H54 (cell line): ENCODE measurements around the gene RARRES2.

Experiments used
- DNase-seq: peaks from one replicate; pipeline ENCODE4 v3.0.0; 2011; ENCODE audit warnings: low spot score, mixed read lengths; ENCODE audit not compliant: insufficient read length
- FAIRE-seq: peaks from 3 replicates; lab custom pipeline; 2011; peaks lifted over from hg19 to GRCh38; lab: Jason Lieb, UNC
- POLR2A ChIP-seq: IDR thresholded peaks from 2 replicates; pipeline ENCODE4 v1.6.1; 2011; ENCODE audit warnings: low read depth, mild to moderate bottlenecking, low read length

RARRES2 gene

GRCh38 chr7:150334108-150334507 lies 7.3 kb downstream of the RARRES2 start:
- DNase-seq (no peak), FAIRE-seq (no peak)
- TF ChIP-seq POLR2A = no peak

GRCh38 chr7:150333659-150334058 lies 7.8 kb downstream of the RARRES2 start:
- no peak for TF ChIP-seq POLR2A
- no peak for FAIRE-seq
- no peak for DNase-seq

DNA sequence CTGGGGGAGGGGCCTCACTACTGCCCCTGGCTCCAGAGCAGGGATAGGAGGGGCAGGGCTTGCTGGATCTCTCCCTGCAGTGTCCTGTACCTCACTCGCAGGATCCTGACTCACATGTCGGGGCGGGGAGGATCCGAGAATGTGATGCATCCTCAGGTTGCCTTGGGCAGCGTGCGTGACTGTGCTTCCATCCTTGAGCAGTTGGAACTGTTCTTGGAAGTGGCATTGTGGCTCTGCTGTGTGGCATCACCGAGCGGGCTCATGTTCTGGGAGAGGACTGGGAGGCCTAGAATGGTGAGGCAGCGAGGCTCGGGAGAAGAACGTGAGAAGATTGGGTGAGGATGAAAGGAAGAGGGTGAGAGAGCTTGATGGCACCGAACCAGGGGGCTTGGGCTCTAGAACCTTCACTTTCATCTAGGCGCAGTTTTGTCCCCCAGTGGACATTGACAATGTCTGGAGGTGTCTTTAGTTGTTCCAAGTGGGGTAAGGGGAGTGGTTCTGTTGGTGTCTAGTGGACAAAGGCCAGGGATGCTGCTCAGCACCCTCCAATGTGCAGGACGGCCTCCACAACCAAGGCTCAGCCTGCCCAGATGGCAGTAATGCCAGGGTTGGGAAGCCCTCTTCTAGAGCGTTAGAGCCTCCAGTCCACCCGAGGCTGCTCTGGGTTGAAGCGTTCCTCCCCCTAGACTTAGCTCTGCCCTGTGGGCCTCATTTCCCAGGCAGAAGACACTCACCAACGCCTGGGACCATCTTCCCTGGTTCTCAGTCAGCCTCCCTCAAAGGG lies 8.4 kb downstream of the RARRES2 start:
- no peak for DNase-seq
- FAIRE-seq = no peak

GRCh38 chr7:150330211-150330885 lies 11.1 kb downstream of the RARRES2 start:
- no peak for TF ChIP-seq POLR2A
- no peak for FAIRE-seq
- DNase-seq = no peak

More for the DNA sequence above, 8.4 kb downstream of the RARRES2 start:
- TF ChIP-seq POLR2A = no peak

DNA sequence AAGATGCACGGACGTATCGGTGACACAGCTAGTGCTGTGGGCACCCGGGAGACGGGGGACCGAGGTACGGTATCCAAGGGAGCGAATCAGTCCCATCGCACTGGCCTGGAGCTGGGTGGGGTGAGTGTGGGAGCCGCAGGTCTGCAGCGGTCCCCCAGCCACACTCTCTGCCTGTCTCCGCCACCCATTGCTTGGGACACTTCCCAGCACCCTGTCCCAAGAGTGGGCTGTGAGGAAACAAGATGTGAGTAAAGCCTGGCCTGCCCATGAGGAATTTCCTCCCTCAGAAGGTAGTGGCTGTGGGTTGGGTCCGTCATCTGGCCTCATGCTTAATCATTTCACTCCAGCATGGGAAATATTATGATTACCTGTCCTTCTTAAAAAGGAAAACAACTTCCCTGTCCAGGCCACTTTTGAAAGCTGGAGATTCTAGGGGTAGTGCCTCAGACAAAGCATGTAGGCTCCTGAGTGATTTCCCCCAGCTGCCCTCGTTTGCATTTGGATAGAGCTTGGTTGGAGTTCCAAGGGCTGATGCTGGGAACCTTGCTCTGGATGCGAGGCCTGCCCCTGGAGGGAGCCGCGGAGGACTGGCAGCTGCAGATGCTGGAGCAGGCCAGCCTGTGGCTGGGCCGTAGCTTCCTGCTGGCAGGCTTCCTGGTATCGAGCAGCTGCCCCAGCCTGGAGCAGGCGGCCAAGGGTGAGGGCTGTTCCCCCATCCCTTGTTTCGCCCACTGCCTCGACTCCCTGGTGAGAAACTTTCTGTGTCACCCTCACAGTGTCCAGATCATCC lies 11.9 kb downstream of the RARRES2 start:
- FAIRE-seq = no peak
- DNase-seq = no peak
- no peak for TF ChIP-seq POLR2A

GRCh38 chr7:150327308-150327707 lies 14.1 kb downstream of the RARRES2 start:
- FAIRE-seq (no peak), DNase-seq (no peak)
- TF ChIP-seq POLR2A = no peak

DNA sequence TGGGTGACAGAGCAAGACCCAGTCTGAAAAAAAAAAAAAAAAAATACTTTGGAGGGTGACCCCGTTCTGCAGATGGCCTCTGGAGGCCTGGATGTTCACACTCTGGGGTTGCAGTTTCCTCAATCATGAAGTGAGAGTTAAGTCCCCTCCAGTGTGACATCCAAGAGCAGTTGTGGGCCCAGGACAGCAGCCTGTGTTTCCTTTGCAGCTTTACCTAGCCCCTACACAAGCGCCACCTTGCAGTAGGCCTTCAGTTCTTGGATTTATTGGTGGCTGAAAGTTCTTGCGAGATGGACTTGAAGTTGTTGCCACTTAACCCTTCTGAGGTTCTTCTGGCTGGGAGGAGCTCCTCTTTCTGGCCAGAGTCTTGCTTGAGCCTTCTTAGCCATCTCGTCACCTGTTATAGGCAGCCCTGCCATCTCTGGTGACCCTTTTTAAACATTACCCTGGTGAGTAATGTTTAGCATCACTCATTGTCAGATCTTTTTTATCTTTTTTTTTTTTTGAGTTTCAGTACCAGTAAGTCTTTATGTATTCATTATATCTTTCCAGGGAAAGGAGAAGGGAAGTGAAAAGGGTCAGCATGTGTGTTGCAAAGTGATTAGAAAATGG lies 14.7 kb downstream of the RARRES2 start:
- FAIRE-seq (no peak), DNase-seq (no peak)
- TF ChIP-seq POLR2A = no peak

DNA sequence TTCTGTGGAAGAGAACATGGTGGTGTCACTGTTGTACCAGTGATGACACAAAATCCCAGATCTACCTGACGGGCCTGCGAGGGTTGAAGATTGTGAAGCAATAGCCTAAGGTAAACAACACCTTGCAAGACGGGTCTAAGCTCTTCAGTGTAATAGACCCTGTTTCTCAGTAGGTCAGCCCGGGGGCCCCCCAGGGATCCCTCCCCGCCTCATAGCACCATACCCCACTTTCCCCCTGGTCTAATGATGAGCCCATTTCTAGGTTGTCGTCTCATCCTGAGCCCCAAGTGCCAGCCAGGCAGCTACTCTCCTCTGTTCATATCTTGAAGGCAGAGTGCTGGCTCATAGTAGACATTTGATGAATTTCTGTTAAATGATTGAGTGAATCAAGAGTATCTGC lies 15.5 kb downstream of the RARRES2 start:
- no peak for FAIRE-seq
- TF ChIP-seq POLR2A = no peak

GRCh38 chr7:150325110-150325611 lies 16.3 kb downstream of the RARRES2 start:
- FAIRE-seq (no peak), DNase-seq (no peak)
- TF ChIP-seq POLR2A = no peak

More for the DNA sequence above, 15.5 kb downstream of the RARRES2 start:
- no peak for DNase-seq

DNA sequence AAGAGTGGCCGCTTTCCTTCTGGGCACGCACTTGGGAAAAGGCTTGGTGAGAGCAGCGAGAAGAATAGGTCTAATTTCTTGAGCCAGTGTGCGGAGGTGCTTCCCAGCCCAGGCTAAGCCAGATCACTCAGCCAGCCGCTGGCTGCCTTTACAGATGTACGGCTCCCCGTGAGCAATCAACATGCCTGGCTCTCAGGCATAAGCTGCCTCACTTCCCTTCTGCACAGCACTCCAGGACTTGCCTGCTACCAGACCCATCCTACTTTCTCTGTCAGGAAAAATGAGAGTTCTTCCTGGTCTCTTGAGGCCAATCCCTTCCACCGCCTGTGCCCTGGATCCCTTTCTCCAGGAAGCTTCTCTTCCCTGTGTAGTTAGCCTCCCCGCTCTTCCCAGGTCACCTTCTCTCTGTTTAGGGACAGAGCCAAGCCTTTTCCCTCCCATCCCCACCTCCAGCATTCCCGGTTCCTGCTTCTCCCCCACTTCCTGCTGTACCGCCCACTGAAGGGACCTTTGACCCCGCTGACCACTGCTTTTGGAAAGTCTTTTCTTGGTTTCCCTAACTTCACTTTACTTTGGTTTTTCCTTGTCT lies 17.0 kb downstream of the RARRES2 start:
- FAIRE-seq = no peak
- DNase-seq = no peak
- no peak for TF ChIP-seq POLR2A

GRCh38 chr7:150323682-150324372 lies 17.6 kb downstream of the RARRES2 start:
- FAIRE-seq (no peak), DNase-seq (no peak)
- TF ChIP-seq POLR2A = no peak

DNA sequence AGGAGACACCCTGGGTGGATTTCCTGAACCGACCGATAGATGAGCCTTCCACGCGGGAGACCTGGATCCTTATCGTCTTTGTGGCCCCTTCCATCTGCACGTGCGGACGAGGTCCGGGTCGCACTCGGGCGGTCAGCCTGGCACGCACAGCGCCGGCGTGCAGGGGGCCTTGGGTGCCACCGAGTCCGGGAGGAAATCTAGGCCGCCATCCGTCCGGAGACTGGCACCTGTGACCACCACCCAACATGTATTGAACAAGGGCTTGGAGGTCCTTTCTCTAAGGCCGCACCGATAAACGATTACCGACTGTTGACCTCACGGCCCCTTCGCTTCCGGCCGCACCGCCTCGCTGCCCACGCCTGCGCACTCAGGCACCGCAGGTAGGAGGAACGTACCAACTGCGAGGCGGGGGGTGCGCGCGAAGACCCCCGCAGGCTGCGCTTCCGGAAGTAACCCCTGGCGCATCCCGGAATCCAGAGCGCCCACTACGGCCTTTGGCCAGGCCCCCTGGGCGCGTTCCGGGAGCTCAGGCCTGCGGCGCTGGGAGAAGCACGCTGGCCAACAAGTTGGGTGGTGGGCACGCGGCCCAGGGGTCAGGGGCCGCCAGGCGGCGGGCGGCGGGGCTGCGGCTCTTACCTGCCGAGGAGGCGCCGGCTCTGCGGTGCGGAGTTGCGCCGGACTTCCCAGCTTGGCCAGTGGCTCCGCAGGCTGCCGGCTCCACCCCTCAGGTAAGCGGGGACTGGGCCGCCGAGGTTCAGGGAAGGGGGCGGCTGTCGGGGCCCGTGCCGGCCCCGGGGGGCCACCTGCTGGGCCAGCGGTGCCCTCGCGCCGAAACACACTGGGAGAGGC lies 18.4 kb downstream of the RARRES2 start, which contains the start of the genes ACTR3C and LRRC61:
Gene ACTR3C (minus strand): TSS at position 713 of the 849 bp plus-strand sequence. CDS start 28,249 bp downstream, outside the sequence.
Gene LRRC61 (plus strand): TSS at position 523 of the 849 bp plus-strand sequence. CDS start 13,507 bp downstream, outside the sequence.
- TF ChIP-seq POLR2A = no peak
- no peak for FAIRE-seq
- DNase-seq = no peak
